Epithelial cell of esophagus (primary cell): ENCODE results near the gene FLYWCH1.

ENCODE experiments used
- DNase-seq: peaks from one replicate; pipeline ENCODE4 v3.0.0; 2010; ENCODE audit warnings: low read depth
- H3K4me3 ChIP-seq: 2 replicates; pipeline ENCODE4 v1.5.1; 2011; ENCODE audit warnings: mild to moderate bottlenecking, low read length, control low read depth
- CTCF ChIP-seq: IDR thresholded peaks from 2 replicates; pipeline ENCODE4 v1.5.1; 2011; ENCODE audit warnings: low read depth, mild to moderate bottlenecking, low read length, control low read depth, inconsistent platforms; ENCODE audit not compliant: insufficient read depth; ENCODE audit errors: missing control alignments

Gene FLYWCH1

GRCh38 chr16:2985893-2986355, 74.2 kb downstream of the FLYWCH1 start:
- TF ChIP-seq CTCF: no peak
- no peak overlapping the region for H3K4me3 ChIP-seq
- no peak for DNase-seq

DNA sequence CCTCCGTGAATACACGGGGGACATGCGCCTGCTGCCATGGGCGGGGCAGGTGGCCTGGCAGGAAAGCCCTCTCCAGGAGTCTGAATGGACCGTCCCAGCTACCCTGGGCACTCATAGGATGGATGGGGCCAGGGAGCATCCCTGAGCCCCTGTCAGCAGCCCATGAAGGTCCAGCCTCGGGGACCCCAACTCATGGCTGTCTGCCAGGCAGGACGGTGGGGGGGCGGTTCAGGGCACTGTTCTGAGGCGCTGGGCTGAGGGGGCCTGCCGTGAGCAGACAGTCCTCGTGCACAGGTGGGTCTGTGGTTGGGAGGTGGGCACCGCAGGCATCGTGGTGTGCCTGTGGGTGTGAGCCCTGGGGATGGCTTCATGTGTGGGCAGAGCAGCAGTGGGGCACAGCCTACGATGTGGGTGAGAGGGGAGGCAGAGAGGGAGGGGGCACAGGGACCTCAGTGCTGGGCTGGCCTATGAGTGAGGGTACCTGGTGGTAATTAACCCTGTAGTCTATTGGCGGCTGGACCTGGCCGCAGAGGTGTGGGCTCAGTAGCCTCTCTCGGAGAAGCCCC, 75.0 kb downstream of the FLYWCH1 start:
- H3K4me3 ChIP-seq: no peak overlapping the region
- no peak for TF ChIP-seq CTCF
- no peak for DNase-seq

GRCh38 chr16:2987286-2987685, 75.6 kb downstream of the FLYWCH1 start:
- TF ChIP-seq CTCF: no peak
- H3K4me3 ChIP-seq: no peak overlapping the region
- DNase-seq: no peak

- no peak overlapping the region for H3K4me3 ChIP-seq
- no peak for TF ChIP-seq CTCF
- no peak for DNase-seq
Measured at GRCh38 chr16:2987833-2988232, 76.1 kb downstream of the FLYWCH1 start.

- no peak for TF ChIP-seq CTCF
Measured at GRCh38 chr16:2988590-2989099, 76.9 kb downstream of the FLYWCH1 start.

GRCh38 chr16:2990891-2991290, 79.2 kb downstream of the FLYWCH1 start:
- H3K4me3 ChIP-seq: no peak overlapping the region
- no peak for DNase-seq
- no peak for TF ChIP-seq CTCF

More at GRCh38 chr16:2988590-2989099, 76.9 kb downstream of the FLYWCH1 start:
- DNase-seq: no peak
- no peak overlapping the region for H3K4me3 ChIP-seq
